Melanocyte of skin (primary cell): ENCODE results near the gene MYOT. TPM values are rescaled to one million over a fixed set of nuclear protein-coding genes. Genes with fewer than 3 reads are reported as not detected.

Source experiments
- total RNA-seq, 2 donors: library from RNA; depleted of rRNA; stranded (reverse); fragments of >200 nt; gene quantifications; 2 replicates each; pipeline ENCODE4 v1.2.3, GENCODE V29; 2012

The MYOT gene
- not detected for total RNA-seq

GRCh38 chr5:137867664-137868063 is at the start of gene MYOT:
Gene MYOT (plus strand): TSS chr5:137867860. CDS start chr5:137870652, 2,792 bp downstream.

GRCh38 chr5:137888863-137889759 is 21.5 kb downstream of the MYOT start, which contains the start of gene PKD2L2:
Gene PKD2L2 (plus strand): TSS chr5:137889457. CDS start chr5:137889492, 35 bp downstream.

Other genes with a start within 250 kb of the MYOT start
- 1 to 10 TPM in 1 of 2 donors, under 1 TPM in 1; 1.00 to 5.5 TPM for gene KLHL3, start 131.8 kb upstream of the MYOT start, total RNA-seq
- 10 to 100 TPM in 1 of 2 donors, 1 to 10 TPM in 1; 6.5 to 11.0 TPM for gene HNRNPA0, start 113.5 kb upstream of the MYOT start, total RNA-seq
- gene PKD2L2, start 21.6 kb downstream of the MYOT start, total RNA-seq: under 1 TPM; under 0.01 to 0.33 TPM
- 10 to 100 TPM; 31.0 to 45.8 TPM for gene FAM13B, start 165.2 kb downstream of the MYOT start, total RNA-seq
- not detected for gene WNT8A, start 216.2 kb downstream of the MYOT start, total RNA-seq